A673 (cell line): ENCODE data around the gene ALG6.

ENCODE experiments used
- EZH2 ChIP-seq: fragments of 200-600 bp; sonication (generic); IDR thresholded peaks from 2 replicates; pipeline ENCODE4 v1.6.1; 2017; ENCODE audit warnings: borderline replicate concordance, low read depth, mild to moderate bottlenecking, mixed read lengths, antibody characterized with exemption, low read length; ENCODE audit not compliant: poor library complexity, severe bottlenecking
- TF ChIP-seq, protein P1 (sequence below): fragments of 300-800, 200-600 bp; sonication (generic); conservative IDR thresholded peaks from 2 replicates; pipeline ENCODE4 v1.5.1; 2017; ENCODE audit warnings: low read depth, mild to moderate bottlenecking, antibody characterized with exemption, low read length, moderate library complexity, mixed read lengths

DNA sequence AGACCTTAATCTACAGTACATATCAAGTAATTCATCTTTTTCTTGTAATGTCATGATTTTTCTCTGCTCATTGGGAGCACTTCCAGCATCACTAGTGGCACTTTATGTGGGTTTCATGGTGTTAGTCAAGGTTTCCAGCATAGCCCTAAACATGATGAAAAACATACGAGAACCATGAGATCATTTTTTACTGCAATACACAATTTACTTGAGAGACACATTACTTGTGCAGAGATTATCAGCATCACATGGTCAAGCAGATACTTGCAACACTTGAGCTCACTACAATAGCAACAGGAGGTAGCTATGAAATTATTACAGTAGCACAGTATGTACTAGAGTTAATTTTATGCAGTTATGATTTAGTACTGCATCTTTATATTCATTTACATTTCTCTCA lies 119.2 kb downstream of the ALG6 start:
- TF ChIP-seq, protein P1, sequence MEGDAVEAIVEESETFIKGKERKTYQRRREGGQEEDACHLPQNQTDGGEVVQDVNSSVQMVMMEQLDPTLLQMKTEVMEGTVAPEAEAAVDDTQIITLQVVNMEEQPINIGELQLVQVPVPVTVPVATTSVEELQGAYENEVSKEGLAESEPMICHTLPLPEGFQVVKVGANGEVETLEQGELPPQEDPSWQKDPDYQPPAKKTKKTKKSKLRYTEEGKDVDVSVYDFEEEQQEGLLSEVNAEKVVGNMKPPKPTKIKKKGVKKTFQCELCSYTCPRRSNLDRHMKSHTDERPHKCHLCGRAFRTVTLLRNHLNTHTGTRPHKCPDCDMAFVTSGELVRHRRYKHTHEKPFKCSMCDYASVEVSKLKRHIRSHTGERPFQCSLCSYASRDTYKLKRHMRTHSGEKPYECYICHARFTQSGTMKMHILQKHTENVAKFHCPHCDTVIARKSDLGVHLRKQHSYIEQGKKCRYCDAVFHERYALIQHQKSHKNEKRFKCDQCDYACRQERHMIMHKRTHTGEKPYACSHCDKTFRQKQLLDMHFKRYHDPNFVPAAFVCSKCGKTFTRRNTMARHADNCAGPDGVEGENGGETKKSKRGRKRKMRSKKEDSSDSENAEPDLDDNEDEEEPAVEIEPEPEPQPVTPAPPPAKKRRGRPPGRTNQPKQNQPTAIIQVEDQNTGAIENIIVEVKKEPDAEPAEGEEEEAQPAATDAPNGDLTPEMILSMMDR = no peak
- no peak for TF ChIP-seq EZH2
